Mammary epithelial cell (primary cell): Measurements from ENCODE around the gene TRPM2.

Experiments used
- EZH2 ChIP-seq: IDR thresholded peaks from 2 replicates; pipeline ENCODE4 v1.6.1; 2012; ENCODE audit warnings: low read length, inconsistent platforms, borderline replicate concordance
- TF ChIP-seq, protein P1 (sequence below), 2 donors: IDR thresholded peaks in 1 of 2; conservative IDR thresholded peaks in 1 of 2; 2 replicates each; pipeline ENCODE4 v1.5.1; 2011 to 2012; ENCODE audit warnings: inconsistent platforms in 2 of 2, low read length in 2 of 2, mild to moderate bottlenecking in 2 of 2, control low read depth in 1 of 2, low read depth in 1 of 2; ENCODE audit not compliant: insufficient read depth in 1 of 2; ENCODE audit errors: extremely low read depth in 1 of 2

DNA sequence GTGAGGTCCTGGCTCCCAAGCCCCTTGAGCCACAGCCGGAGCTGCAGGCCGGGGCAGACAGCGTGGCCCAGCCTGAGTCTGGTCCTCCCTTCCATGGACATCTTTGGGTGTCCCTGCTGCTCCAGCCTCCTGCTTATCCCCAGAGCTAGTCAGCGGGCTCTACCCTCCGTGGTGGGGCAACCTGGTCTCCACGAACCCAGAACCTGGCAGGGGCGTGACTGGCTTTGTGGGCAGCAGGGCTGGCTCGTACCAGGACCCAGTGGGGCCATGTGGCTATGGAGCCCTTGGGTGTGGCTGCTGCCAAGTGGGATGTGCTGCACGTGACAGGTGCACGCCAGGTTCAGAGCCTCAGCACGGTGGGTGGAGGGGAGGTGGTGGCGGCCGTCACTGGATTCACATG lies 32.6 kb upstream of the TRPM2 start:
- TF ChIP-seq, protein P1, sequence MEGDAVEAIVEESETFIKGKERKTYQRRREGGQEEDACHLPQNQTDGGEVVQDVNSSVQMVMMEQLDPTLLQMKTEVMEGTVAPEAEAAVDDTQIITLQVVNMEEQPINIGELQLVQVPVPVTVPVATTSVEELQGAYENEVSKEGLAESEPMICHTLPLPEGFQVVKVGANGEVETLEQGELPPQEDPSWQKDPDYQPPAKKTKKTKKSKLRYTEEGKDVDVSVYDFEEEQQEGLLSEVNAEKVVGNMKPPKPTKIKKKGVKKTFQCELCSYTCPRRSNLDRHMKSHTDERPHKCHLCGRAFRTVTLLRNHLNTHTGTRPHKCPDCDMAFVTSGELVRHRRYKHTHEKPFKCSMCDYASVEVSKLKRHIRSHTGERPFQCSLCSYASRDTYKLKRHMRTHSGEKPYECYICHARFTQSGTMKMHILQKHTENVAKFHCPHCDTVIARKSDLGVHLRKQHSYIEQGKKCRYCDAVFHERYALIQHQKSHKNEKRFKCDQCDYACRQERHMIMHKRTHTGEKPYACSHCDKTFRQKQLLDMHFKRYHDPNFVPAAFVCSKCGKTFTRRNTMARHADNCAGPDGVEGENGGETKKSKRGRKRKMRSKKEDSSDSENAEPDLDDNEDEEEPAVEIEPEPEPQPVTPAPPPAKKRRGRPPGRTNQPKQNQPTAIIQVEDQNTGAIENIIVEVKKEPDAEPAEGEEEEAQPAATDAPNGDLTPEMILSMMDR (conservative IDR thresholded peaks at IDR 0.05 in 1 of 2, IDR thresholded peaks at IDR 0.05 in 1 of 2; ENCODE audit: extremely low read depth in 1 of 2, insufficient read depth in 1 of 2, low read depth in 1 of 2, low read length in 2 of 2), result no peak
- TF ChIP-seq EZH2, result no peak
